GM12874 (cell line): ENCODE data around the gene MFSD2A.

ENCODE experiments used
- TF ChIP-seq, protein P1 (sequence below): IDR thresholded peaks from 2 replicates; pipeline ENCODE4 v1.5.1; 2011; ENCODE audit warnings: low read depth, mild to moderate bottlenecking, control low read depth, low read length, moderate library complexity; ENCODE audit not compliant: insufficient read depth

MFSD2A gene

DNA sequence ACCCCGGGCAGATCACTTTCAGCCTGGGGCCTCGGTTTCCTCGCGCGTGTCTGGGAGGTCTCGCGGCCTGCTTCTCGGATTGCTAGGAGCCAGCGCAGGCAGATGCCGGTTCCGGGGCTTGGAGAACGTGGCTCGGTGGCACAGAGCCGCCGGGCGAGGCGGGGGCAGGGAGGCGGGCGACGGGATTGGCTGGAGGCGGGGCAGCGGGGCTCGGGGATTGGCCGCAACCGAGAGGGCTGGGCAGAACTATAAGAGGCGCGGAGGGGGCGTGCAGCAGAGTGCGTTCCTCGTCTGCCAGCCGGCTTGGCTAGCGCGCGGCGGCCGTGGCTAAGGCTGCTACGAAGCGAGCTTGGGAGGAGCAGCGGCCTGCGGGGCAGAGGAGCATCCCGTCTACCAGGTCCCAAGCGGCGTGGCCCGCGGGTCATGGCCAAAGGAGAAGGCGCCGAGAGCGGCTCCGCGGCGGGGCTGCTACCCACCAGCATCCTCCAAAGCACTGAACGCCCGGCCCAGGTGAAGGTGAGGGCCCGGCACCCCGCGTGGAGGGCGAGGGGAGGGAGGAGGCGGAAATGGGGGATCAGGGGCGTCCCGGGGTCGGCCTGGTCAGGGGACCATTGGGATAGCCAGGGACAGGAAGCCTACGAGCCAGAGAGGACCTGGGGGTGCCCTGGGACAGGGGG, at the start of gene MFSD2A:
TSS of gene MFSD2A (plus strand) at position 276 of the 677 bp plus-strand sequence. CDS start at position 424, 148 bp downstream.
- TF ChIP-seq, protein P1, sequence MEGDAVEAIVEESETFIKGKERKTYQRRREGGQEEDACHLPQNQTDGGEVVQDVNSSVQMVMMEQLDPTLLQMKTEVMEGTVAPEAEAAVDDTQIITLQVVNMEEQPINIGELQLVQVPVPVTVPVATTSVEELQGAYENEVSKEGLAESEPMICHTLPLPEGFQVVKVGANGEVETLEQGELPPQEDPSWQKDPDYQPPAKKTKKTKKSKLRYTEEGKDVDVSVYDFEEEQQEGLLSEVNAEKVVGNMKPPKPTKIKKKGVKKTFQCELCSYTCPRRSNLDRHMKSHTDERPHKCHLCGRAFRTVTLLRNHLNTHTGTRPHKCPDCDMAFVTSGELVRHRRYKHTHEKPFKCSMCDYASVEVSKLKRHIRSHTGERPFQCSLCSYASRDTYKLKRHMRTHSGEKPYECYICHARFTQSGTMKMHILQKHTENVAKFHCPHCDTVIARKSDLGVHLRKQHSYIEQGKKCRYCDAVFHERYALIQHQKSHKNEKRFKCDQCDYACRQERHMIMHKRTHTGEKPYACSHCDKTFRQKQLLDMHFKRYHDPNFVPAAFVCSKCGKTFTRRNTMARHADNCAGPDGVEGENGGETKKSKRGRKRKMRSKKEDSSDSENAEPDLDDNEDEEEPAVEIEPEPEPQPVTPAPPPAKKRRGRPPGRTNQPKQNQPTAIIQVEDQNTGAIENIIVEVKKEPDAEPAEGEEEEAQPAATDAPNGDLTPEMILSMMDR = no peak

DNA sequence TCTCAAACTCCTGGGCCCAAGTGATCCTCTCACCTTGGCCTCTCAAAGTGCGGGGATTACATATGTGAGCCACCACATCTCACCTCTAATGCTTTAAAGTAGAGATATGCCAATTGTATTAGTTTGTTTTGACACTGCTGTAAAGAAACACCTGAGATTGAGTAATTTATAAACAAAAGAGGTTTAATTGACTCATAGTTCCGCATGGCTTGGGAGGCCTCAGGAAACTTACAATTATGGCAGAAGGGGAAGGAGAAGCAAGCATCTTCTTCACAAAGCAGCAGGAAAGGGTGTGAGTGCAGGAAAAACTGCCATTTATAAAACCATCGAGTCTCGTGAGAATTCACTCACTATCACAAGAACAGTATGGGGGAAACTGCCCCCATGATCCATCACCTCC, 49.8 kb upstream of the MFSD2A start:
- TF ChIP-seq, protein P1 = no peak

DNA sequence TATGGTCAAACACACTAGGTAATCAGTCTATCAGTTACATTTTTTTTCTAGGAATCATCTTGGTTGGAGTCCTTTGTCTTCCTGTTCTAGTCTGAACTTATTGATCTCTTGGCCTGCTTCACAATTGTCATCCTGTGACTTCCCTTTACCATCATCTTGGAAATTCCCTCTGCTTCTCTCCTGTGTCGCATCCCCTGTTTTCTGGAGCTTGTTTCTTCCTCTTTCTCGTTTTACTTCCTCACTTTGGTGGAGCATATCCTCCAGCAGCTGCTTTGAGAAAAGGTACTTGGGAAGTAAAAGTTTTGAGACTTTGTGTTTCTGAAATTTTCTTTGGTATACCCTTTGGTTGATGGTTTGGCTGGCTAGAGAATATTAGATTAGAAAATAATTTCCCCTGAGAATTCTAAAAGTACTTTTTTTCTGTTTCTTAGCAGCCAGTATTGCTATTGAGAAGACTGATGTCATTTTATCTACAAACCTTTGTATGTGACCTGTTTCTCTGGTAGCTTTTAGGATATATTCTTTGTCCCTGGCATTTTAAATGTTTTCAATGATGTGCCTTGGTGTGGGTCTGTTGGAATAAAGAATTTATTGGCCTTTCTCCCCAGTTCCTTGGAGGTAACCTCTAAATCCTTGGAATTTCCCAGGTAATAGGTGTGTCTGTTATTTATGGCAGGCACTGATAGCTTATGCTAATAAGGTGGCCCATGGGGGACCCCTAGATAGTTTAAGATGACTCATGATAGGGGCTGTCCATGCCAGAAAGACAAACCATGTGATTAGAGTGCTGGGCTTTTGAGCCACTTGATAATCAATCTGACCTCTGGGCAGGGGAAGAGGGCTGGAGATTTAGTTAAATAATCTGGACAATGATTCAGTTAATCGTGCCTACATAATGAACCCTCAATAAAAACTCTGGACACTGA, 47.2 kb upstream of the MFSD2A start:
- TF ChIP-seq, protein P1 = no peak

DNA sequence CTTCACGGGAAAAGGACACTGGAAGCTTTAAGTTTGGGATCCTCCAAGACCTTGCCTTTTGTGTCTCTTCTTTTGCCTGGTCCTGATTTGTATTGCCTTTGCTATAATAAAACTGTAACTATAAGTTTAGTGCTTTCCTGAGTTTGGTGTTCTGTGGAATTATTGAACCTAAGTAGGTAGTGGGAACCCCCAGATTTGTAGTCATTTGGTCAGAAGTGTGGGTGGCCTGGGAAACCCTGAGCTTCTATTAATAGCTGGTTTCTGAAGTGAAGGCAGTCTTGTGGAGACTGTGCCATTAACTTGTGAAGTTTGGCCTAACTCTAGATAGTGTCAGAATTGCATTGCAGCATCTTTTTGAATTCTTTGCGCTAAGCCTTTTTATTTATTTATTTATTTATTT, 46.4 kb upstream of the MFSD2A start:
- TF ChIP-seq, protein P1 = no peak

DNA sequence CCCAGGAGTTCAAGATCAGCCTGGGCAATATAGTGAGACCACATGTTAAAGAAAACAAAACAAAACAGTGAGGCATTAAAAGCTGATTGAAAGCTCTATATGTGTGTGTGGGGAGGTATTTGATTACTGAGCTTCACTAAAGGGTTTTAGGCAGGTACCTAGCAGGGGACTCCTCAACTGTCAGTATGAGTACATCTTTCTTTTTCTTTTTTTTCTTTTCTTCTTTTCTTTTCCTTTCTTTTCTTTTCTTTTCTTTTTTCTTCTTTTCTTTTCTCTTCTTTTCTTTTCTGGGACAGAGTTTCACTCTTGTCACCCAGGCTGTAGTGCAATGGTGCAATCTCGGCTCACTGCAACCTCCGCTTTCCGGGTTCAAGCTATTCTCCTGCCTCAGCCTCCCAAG, 44.7 kb upstream of the MFSD2A start:
- TF ChIP-seq, protein P1 = no peak

DNA sequence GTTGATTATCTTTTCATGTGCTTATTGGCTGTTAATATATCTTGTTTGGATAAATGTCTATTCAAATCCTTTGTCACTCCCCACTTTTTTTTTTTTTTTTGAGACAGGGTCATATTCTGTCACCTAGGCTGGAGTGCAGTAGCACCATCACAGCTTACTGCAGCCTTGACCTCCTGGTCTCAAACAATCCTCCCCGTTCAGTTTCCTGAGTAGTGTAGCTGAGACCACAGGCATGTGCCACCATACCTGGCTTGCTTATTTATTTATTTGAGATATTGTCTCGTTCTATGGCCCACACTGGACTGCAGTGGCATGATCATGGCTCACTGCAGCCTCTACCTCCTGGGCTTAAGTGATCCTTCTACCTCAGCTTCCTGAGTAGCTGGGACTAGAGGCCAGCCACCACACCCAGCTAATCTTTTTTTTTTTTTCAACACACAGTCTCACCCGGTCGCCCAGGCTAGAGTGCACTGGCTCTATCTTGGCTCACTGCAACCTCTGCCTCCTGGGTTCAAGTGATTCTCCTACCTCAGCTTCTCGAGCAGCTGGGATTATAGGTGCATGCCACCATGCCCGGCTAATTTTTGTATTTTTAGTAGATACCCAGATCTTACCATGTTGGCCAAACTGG, 39.3 kb upstream of the MFSD2A start:
- TF ChIP-seq, protein P1 = no peak

DNA sequence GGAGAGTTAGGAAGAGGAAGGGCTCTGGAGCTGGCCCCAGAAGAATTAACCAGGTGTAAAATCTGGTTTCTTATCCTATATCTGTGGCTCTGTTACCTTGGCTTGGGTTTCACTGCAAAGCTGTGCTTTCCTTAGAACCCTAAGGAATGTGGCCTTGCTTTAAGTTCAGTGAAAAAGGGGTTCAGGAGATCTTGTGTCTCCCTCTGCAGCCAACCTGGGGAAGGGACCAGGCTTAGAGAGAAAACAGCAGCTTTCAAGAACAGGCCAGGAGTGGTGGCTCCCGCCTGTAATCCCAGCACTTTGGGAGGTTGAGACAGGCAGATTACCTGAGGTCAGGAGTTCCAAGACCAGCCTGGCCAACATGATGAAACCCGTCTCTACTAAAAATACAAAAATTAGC, 37.1 kb upstream of the MFSD2A start:
- TF ChIP-seq, protein P1 = no peak
